ENCODE measurements around the gene ASXL2.
"Not testable (repeated sequence)": the region's sequence is repeated elsewhere in the genome, so short reads cannot be mapped to it uniquely, and the experiment has no call there.

ASXL2 gene

DNA sequence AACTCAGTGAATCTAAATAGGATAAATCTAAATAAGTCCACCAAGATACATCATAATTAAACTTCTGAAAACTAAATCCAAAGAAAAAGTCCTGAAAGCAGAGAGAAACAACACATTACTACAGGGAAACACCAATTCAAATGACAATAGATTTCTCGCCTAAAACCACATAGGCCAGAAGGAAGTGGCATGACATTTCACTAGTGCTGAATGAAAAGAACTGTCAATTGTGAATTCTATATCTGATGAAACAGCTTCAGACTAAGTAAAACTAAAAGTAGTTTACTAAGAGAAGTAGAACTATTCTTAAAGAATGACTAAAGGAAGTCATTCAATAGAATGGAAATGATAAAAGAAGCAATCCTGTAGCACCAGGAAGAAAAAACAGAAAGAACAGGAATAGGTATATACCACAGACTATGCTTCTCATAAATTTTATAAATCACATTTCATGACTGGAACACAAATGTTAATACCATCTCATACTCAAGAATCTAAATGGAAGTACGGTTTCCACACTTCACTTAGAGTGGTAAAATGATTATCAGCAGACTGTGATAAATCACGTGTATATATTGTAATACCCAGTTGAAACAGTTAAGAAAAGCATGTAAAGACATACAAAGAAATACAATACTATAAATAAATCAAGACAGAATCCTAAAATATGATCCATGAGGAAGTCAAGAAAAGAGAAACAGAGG, 46.4 kb downstream of the ASXL2 start:
- peak in 1 of 2 donors; percentile 51 for DNase-seq

DNA sequence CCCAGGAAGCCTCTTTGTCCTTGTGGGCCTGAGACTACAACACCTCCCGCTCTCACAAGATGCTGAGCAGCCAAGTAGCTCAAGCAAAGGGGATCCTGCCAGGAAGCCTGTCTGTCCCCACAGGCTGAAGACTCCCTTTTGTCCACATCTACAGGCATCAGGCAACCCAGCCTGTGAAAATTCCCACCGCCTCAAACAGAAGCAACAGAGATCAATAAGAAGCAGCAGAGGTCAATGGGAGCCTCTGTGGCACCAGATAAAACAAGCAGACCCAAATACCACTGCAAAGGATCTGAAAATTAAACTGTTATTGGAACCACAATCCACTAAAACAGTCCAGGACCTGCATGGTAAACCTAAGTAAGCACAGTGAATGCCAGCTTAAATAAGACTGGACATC, 48.5 kb downstream of the ASXL2 start:
- no peak for DNase-seq

DNA sequence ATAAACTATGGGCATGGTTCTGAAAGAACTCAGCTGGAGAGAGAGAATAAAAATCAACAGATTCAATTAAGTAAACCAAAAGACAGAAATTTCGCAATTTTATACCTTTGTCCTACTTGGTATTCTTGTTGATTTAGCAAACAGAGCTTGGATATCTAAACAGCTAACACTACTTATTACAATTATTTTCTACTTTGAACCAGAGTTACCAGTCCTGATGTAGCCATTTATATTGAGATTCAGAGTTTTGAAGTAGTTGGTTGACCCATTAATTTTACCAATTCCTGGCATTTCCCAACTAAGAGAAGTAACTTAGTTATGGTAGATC, 48.9 kb downstream of the ASXL2 start:
- no peak for DNase-seq

DNA sequence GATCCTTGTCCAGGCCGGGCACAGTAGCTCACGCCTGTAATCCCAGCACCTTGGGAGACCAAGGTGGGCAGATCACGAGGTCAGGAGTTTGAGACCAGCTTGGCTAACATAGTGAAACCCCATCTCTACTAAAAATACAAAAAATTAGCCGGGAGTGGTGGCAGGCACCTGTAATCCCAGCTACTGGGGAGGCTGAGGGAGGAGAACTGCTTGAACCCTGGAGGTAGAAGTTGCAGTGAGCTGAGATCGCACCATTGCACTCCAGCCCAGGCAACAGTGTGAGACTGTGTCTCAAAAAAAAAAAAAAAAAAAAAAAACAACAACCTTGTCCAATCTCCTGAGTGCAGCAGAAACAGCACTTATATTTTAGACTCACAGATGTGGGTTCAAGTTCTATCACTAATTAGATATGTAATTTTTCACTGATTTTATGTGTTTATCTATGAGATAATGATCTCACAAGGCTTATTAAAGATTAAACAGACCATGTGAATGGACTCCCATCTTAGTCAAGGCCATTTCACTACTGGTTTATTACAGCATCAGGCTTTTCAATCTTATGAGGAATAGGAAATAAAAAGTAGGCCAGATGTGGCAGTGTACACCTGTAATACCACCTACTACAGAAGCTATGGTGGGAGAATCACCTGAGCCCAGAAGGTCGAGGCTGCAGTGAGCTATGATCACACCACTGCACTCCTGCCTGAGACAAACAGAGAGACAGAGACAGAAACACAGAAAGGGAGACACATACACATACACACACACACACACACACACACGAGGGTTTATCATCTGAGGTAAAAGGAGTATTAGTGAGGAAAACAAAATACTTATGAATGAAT, 49.5 kb downstream of the ASXL2 start:
- DNase-seq = not testable (repeated sequence)

DNA sequence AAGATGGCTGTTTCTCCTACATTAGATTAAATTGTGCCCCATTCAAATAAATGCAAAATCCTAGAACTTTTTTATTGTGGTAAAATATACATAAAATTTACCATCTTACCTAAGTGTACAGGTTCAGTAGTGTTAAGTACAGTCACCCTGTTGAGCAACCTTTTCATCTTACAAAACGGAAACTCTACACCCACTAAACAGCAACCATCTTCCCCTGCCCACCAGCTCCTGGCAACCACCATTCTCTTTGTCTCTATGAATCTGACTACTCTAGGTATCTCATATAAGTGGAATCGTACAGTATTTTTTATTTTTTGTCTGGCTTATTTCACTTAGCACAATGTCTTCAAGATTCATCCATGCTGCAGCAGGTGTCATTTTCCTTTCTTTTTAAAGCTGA, 53.0 kb downstream of the ASXL2 start:
- DNase-seq = peak; percentile 24 to 57

DNA sequence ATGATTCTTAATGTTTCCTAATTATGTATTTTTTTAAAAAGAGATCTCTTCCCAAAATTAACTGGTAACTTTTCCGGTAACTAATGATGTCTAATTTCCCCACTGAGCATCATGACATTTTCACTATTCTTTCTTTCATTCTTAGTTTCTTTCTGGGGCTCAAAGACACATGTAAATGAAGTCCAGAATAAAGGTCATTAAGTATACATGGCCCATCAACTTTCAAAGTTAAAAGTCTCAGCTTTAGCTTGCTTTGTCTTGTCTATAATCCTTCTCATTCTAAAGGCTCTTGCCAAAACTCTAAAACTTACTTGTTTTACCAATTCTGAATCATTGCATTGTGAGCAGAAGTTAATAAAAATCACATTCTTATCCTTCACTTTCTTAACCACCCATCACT, 53.6 kb downstream of the ASXL2 start:
- DNase-seq = no peak

DNA sequence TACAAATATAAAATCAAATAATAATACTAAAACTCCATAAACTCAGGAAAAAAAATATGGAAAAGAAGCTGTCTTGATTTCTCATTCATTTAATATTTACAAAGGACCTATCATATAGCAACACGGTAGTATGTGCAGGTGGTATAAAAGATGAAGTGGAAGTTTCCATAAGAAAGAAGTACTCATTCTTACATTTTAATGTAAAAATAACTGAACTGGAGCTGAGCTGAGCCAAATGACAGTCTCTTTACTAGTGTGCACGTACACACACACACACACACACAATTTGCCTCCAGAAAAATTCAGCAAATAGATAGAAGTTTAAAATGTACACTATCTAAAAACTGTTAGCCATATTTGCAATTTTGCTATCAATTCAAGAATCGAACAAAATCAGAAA, 54.1 kb downstream of the ASXL2 start:
- no peak for DNase-seq

DNA sequence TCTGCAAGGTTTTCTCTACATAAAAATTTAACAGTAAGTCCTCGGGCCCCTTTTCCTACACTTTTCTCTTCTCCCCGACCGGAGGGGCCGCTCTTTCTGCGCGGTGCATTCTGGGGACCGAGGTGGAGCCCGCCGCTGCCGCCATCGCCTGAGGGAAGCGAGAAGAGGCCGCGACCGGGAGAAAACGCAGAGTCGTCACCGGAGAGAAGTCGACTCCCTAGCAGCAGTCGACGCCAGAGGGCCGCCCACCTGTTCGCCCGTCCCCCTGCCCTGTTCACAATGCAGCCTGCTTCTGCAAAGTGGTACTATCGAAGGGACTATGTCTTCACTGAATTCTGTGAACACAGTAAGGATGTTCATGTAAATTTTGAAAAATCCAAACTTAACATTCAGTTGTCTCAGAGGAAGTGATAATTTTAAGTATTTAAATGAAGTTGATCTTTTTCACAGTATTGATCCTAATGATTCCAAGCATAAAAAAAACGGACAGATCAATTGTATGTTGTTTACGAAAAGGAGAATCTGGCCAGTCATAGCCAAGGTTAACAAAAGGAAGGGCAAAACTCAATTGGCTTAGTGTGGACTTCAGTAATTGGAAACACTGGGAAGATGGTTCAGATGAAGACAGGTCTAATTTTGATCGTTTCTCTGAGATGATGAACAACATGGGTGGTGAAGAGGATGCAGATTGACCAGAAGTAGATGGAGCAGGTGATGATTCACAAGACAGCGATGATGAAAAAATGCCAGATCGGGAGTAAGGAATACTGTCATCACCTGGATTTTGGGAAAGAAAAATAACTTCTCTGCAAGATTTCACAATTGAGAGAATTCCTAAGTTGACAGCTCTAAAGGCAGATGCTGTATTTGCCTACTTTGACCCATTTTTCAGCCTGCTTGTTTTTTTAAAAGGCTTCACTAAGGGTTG, 55.8 kb downstream of the ASXL2 start:
- peak; percentile 65 to 69 for DNase-seq

DNA sequence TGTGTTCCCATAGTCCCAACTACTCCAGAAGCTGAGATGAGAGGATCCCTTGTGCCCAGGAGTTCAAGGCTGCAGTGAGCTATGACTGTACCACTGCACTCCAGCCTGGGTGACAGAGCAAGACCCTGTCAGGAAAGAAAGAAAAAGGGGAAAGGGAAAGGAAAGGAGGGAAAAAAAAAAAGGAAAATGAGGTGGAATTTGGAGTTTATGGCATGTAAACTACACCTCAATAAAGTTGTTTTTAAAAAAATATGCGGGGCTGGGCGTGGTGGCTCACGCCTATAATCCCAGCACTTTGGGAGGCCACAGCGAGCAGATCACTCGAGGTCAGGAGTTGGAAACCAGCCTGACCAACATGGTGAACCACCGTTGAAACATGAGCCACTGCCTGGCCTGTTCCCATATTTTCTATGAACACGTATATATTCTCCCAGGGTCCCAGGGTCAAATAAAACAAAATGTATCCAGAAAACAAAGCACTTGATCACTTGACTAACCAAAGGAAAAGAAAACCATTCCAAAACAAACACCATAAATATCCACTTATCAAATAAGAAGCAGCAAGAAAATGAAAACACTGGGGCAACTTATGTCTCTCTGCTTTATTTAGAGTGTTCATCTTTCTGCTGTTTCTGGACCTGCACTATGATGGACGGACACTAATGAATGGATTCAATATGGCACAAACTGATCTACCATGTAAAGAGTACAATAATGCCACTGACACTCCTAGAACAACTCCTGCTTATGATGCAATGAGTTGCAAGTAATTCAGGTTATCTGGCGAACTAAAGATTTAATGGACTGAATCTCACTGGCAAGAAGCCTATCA, 56.8 kb downstream of the ASXL2 start:
- no peak for DNase-seq

DNA sequence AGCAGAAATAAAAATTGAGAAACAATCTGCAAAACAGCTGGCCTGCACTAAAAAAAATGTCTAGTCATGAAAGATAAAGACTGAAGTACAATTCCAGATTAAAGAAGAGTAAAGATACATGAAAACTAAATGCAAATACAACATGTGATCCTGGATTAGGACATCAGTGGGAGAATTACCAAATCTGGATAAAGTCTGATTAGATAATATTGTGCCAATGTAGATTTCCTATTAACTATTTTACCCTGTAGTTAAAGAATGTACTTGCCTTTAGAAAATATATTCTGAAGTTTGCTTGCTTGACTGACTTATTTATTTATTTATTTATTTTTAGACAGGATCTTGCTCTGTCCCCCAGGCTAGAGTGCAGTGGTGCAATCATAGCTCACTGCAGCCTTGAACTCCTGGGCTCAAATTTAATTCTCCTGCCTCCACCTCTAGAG, 58.7 kb downstream of the ASXL2 start:
- DNase-seq = no peak

DNA sequence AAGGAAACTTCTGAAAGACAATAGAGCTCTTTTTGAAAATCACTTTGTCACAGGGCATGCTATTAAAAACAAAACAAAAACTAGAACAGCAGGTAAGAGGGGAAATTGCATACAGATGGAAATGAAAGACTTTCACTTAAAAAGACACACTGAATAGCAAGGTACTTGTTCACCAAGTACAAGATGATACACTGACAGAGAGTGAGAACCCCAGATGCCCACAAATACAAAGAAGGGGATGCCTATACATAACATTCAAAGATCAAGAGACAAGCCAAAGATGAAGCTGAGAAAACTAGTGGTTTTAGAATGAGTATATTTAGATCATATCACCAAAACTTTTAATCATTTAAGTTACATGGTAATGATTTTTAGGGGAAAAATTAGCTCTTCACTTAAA, 60.7 kb downstream of the ASXL2 start:
- no peak for DNase-seq

DNA sequence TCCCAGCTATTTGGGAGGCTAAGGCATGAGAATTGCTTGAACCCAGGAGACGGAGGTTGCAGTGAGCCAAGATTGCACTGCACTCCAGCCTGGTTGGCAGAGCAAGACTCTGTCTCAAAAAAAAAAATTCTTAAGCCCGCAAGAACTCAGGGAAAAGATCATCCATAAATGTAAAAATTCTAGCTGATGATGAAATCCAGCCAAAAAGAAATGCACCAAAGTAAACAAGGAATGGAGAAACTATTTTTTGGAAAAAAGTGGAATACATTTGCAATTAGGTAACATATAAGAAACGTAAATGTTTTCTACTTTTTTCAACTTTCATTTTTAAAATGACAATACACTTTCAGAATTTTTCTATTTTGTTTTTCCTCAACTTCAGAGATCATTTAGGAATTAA, 61.3 kb downstream of the ASXL2 start:
- no peak for DNase-seq

DNA sequence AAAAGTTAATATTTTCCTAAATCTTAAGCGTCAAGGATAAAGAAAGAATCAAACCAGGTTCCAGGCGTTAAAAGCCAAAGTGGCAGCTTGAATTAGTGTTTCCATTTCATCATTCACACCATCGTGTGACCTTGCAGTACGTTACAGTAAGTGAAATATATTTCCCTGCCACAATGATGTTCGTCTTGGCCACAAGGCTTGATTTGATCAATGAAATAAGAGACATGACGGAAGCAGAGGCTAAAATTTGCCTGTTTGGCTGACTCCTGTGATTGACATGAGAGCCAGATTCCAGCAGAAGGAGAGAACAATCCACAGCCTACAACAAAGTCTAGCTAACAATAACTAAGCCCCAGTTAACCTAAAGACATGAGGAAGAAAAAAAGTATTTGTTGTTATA, 62.0 kb downstream of the ASXL2 start:
- no peak for DNase-seq

DNA sequence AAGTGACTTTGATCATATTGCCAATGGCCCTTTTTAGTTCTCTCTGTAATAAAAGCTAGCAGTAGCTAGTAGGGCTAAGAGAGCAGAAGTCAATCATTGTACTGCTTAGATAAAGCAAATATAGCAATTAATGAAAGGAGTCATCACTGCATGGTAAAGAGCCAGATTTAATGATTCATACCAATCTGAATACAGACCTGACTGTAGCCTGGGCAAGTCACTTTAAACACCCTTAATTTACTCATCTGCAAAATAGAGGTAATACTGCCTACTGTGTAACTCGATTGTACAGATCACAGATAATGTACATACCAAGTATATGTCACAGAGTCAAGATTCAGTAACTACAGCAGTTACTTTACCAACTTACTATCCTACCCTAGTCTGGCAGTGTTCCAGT, 63.6 kb downstream of the ASXL2 start:
- DNase-seq = no peak

DNA sequence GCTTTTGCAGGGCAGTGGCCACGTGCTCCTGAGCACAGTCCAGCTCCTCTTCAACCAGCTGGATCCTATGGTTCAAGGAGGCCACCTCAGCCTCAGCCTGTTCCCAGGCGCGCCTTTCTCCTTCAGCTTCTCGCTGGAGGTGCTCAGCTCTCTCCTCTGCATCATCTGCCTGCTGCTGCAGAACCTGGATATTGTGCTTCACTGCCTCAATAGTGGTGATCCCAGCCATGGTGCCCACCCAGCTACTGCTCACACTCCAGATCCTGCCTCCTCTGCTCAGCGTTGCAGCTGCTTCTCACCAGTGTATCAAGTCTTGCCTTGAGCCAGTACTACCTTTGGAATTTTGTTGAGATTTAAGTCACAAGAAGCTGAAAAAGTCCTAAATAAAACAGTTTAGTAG, 67.9 kb downstream of the ASXL2 start:
- no peak for DNase-seq

DNA sequence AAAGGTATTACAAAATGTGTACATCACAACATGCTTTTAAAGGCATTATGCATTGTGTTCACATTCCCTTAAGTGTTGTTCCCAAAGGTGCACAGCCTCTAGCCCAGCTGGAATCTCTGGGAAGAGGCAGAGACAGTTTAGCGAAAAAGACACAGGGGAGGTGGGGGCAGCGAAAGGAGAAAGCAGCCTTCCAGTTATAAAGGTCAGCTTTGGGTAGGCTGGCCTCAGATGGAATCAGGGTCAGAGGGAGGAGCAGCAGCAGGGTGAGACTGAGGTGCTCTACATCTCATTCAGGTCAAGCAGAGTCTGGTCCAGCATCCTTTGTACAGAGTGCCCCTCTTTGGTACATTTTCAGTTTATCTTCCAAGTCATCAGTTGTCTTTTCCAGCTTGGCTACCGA, 68.6 kb downstream of the ASXL2 start:
- no peak for DNase-seq

DNA sequence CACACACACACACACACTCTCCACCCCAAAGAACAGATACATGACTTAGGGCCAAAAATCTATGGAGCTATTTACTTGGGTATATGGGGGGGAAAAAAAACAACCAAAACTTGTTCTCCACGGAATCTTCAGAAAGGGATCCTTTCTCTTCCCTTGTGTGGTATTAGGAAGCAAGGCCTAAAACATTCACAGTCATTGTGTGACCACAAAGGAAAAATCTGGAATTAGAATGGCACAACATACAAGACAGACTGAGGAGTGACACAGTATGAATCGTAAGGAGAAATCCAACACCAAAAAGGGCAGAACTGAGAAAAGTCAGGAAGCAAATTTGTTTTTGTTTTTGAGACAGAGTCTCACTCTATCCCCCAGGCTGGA, 70.3 kb downstream of the ASXL2 start:
- no peak for DNase-seq

DNA sequence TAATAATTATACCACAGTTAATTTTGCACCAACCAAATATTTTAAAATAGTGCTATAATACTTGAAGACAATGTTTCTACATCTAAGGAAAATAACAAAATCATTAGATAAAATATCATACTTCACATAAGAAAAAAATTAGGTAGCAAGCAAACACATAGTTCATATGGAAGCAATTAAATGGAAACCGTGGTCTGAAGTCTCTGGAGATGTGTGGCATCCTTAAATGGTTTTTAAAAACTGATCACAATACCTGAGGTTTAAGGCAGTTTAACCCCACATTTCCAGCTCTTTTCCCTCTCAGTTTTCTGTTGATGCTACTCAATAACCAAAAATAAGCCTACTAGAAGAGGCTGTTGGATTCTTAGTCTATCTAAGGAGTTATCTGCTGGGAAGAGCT, 71.3 kb downstream of the ASXL2 start:
- no peak for DNase-seq

DNA sequence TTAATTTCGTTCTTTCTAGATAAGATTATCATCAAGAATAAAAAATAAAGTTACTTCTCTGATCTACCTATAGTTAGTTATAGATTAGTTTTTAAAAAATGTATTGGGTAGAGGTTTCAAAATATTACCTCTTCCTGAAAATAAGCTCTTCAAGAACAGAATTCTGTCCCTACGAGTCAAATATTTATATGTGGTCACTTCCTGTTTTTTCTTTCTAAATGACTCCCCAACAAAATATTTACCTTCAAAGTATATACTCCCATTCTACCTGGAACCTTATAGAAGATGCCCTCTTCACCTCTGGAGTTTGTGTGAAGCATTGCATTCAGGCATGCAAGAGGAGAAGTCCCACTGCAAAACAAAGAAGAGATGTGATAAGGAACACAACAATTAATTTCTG, 72.3 kb downstream of the ASXL2 start:
- no peak for DNase-seq

DNA sequence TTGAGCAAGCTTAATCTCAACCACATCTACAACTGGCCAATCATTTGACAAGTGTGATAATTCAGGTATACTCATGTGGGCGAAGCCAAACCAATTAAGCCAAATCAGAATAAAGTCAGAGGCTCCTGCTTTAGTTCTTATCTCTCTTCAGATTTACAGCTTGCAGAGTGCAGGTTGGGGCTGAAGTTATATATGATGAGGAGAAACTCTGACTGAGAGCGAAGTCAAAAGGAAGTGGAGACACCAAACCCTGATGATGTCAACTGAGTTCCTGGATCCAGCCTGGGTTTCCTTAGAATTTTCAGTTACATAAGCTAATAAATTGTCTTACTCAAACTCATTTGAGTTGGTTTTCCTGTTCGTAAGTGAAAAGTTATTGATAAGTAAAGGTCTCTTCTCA, 73.9 kb downstream of the ASXL2 start:
- DNase-seq = no peak

DNA sequence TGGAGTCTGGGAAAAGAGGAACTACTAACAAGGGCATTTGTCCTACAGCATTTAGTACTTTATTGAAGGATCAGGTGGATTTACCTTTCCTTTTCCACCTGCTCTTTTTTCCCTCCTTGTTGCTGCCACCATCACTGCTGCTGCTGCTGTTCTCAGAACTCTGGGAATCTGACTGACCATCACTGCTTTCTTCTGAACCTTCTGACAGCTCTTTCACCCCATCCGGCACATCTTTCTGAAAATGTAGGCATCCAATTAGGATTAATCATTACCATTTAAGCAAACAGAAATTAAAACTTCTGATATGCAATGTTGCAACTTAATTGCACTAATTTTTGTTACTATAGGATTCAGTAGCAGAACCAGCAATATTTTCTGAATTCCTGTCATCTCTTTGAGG, 79.0 kb downstream of the ASXL2 start:
- DNase-seq = no peak

DNA sequence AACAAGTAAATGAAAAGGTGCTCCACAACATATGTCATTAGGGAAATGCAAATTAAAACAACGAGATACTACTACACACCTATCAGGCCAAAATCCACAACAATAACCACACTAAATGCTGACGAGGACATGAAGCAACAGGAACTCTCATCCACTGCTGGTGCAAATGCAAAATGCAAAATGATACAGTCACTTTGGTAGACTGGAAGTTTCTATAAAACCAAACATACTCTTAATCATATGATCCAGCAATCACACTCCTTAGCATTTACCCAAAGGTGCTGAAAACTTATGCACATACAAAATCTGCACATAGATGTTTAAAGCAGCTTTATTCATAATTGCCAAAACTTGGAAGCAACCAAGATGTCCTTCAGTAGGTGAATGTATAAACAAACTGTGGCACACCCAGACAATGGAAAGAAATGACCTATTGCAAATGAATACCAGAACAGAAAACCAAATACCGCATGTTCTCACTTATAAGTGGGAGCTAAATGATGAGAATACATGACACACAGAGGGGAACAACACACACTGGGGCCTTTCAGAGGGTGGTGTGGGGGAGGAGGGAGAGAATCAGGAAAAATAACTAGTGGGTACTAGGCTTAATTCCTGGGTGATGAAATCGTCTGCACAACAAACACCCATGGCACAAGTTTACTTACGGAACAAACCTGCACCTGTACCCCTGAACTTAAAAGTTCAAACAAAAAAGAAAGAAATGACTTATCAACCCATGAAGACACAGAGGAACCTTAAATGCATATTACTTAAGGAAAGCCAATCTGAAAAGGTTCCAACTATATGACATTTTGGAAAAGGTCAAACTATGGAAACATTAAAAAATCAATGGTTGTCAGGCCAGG, 80.4 kb downstream of the ASXL2 start:
- DNase-seq = no peak

Measured in CD4-positive, alpha-beta T cell treated with Interleukin-4 for 1 hour (primary cell).